GM12801 (cell line): ENCODE data around the gene MYL5.

Source experiments
- TF ChIP-seq, protein P1 (sequence below): IDR thresholded peaks from one replicate; pipeline ENCODE4 v1.5.1; 2011; ENCODE audit warnings: control low read depth; ENCODE audit not compliant: insufficient read length; ENCODE audit errors: extremely low read depth

Gene MYL5

DNA sequence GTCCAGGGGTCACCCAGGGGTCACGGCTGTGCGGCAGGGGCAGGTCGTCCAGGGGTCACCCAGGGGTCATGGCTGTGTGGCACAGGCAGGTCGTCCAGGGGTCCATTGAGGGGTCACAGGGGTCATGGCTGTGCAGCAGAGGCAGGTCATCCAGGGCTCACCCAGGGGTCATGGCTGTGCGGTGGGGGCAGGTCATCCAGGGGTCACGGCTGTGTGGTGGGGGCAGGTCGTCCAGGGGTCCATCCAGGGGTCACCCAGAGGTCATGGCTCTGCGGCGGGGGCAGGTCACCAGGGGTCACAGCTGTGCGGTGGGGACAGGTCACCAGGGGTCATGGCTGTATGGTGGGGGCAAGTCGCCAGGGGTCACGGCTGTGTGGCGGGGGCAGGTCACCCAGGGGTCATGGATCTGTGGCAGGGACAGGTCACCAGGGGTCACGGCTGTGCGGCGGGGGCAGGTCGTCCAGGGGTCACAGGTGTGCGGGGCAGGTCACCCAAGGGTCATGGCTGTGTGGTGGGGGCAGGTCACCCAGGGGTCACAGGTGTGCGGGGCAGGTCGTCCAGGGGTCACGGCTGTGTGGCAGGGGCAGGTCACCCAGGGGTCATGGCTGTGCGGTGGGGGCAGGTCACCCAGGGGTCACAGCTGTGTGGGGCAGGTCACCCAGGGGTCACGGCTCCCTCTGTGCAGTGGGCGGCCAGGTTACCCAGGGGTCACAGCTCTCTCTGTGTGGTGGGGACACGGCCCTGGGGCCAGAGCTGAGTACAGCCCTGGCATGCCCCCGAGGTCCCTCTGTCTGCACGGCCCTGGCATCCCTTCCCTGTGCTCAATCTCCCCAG lies 16.3 kb upstream of the MYL5 start:
- TF ChIP-seq, protein P1, sequence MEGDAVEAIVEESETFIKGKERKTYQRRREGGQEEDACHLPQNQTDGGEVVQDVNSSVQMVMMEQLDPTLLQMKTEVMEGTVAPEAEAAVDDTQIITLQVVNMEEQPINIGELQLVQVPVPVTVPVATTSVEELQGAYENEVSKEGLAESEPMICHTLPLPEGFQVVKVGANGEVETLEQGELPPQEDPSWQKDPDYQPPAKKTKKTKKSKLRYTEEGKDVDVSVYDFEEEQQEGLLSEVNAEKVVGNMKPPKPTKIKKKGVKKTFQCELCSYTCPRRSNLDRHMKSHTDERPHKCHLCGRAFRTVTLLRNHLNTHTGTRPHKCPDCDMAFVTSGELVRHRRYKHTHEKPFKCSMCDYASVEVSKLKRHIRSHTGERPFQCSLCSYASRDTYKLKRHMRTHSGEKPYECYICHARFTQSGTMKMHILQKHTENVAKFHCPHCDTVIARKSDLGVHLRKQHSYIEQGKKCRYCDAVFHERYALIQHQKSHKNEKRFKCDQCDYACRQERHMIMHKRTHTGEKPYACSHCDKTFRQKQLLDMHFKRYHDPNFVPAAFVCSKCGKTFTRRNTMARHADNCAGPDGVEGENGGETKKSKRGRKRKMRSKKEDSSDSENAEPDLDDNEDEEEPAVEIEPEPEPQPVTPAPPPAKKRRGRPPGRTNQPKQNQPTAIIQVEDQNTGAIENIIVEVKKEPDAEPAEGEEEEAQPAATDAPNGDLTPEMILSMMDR: no peak

GRCh38 chr4:658681-659667 lies 15.4 kb upstream of the MYL5 start:
- TF ChIP-seq, protein P1: no peak

DNA sequence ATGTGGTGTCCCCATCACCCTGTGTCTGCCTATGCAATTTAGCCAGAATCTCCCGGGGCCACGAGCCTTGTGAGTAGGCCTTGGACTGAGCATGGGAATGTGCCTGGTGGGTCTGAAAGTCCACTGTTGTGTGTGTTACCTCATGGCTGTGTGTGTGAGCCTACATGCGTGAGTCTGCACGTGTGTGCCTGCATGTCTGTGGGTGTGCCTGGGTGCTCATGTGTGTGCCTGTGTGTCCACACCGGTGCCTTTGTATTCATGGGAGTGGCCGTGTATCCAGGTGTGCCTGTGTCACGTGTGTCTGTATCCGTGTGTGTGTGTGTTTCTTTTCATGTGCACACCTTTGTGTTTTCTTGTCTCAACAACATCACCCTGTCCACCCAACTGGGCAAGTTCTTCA lies 14.5 kb upstream of the MYL5 start:
- TF ChIP-seq, protein P1: no peak

GRCh38 chr4:660401-660800 lies 13.9 kb upstream of the MYL5 start:
- TF ChIP-seq, protein P1: no peak

GRCh38 chr4:661231-661630 lies 13.1 kb upstream of the MYL5 start:
- TF ChIP-seq, protein P1: no peak

GRCh38 chr4:661881-662761 lies 12.2 kb upstream of the MYL5 start:
- TF ChIP-seq, protein P1: no peak
